ENCODE data around the gene CAMP.

- TF ChIP-seq CTCF (IDR thresholded peaks at IDR 0.05) (no peak), EP300 (IDR thresholded peaks at IDR 0.05) (no peak), POLR2AphosphoS5 (IDR thresholded peaks at IDR 0.05) (no peak)
Measured at GRCh38 chr3:48244461-48244860, 21.2 kb downstream of the CAMP start.

All from esophagus muscularis mucosa (tissue), 4 donors.